RWPE2 (cell line): Measurements from ENCODE around the gene LATS1.

ENCODE experiments used
- ATAC-seq: fragments of 200-7000 bp; cut with Tn5 transposase; 3 replicates; pipeline ENCODE4 v1.9.1; 2021; ENCODE audit warnings: low read depth
- DNase-seq: peaks from one replicate; pipeline ENCODE4 v3.0.0-alpha.2; 2020; ENCODE audit warnings: low spot score
- H3K27ac ChIP-seq: fragments of 450-650 bp; 2 replicates; pipeline ENCODE4 v1.5.1; 2017; ENCODE audit warnings: mild to moderate bottlenecking; ENCODE audit not compliant: poor library complexity, severe bottlenecking
- H3K27me3 ChIP-seq: fragments of 250-450 bp; sonication (Bioruptor Pico); 2 replicates; pipeline ENCODE4 v1.5.1; 2021; ENCODE audit warnings: mild to moderate bottlenecking, moderate library complexity; ENCODE audit not compliant: insufficient read depth, poor library complexity, severe bottlenecking
- H3K36me3 ChIP-seq: fragments of 250-450 bp; sonication (Bioruptor Pico); 2 replicates; pipeline ENCODE4 v1.5.1; 2020; ENCODE audit warnings: low read depth, mild to moderate bottlenecking, moderate library complexity
- H3K4me1 ChIP-seq: fragments of 250-450 bp; sonication (Bioruptor Pico); 2 replicates; pipeline ENCODE4 v1.5.1; 2021; ENCODE audit warnings: mild to moderate bottlenecking, moderate library complexity; ENCODE audit not compliant: insufficient read depth, poor library complexity, severe bottlenecking
- H3K4me3 ChIP-seq: fragments of 250-450 bp; sonication (Bioruptor Pico); 2 replicates; pipeline ENCODE4 v1.5.1; 2021; ENCODE audit warnings: mild to moderate bottlenecking, moderate library complexity; ENCODE audit not compliant: severe bottlenecking
- H3K9me3 ChIP-seq: fragments of 250-450 bp; sonication (Bioruptor Pico); 2 replicates; pipeline ENCODE4 v1.5.1; 2021; ENCODE audit warnings: mild to moderate bottlenecking, moderate library complexity; ENCODE audit not compliant: severe bottlenecking
- TF ChIP-seq, protein P1 (sequence below): fragments of 450-650 bp; IDR thresholded peaks from one replicate; pipeline ENCODE4 v1.5.1; 2017; ENCODE audit warnings: mild to moderate bottlenecking, moderate library complexity; ENCODE audit not compliant: poor library complexity, severe bottlenecking

The LATS1 gene

GRCh38 chr6:149698175-149698574 lies 19.7 kb downstream of the LATS1 start:
- Histone ChIP-seq H3K27me3 (no peaks in the 10 kb centered on the region), H3K9me3 (no peaks in the 10 kb centered on the region), H3K4me1 (peaks cover 12% of the 10 kb centered on the region), H3K4me3 (no peak overlapping the region), H3K36me3 (peaks cover 66% of the 10 kb centered on the region), H3K27ac (no peak overlapping the region)
- ATAC-seq = no peak
- no peak for DNase-seq
- TF ChIP-seq, protein P1, sequence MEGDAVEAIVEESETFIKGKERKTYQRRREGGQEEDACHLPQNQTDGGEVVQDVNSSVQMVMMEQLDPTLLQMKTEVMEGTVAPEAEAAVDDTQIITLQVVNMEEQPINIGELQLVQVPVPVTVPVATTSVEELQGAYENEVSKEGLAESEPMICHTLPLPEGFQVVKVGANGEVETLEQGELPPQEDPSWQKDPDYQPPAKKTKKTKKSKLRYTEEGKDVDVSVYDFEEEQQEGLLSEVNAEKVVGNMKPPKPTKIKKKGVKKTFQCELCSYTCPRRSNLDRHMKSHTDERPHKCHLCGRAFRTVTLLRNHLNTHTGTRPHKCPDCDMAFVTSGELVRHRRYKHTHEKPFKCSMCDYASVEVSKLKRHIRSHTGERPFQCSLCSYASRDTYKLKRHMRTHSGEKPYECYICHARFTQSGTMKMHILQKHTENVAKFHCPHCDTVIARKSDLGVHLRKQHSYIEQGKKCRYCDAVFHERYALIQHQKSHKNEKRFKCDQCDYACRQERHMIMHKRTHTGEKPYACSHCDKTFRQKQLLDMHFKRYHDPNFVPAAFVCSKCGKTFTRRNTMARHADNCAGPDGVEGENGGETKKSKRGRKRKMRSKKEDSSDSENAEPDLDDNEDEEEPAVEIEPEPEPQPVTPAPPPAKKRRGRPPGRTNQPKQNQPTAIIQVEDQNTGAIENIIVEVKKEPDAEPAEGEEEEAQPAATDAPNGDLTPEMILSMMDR = no peak

DNA sequence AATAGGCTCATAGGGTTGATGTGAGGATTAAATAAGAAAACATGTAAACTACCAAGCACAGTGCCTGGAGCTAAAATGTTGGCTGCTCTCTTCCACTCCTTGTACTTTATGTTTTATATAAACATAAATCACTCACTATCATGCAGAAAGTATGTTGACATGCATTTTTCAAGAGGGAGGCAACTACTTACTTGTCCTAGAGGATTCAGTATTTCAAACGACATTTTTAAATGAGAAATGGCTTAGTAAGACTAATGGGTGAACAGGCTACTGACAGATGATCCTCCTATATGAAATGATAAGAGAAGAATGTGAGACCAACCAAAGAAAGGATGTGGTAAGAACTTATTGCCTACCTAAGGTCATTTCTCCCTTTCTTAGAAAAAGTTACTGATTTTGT lies 21.0 kb downstream of the LATS1 start:
- Histone ChIP-seq H3K27ac (peak overlapping the region; percentile 45), H3K4me3 (no peak overlapping the region), H3K9me3 (no peaks in the 10 kb centered on the region), H3K27me3 (no peaks in the 10 kb centered on the region), H3K4me1 (peaks cover 12% of the 10 kb centered on the region), H3K36me3 (peaks cover 76% of the 10 kb centered on the region)
- DNase-seq (no peak), ATAC-seq (peak; percentile 82)
- TF ChIP-seq, protein P1 = no peak

DNA sequence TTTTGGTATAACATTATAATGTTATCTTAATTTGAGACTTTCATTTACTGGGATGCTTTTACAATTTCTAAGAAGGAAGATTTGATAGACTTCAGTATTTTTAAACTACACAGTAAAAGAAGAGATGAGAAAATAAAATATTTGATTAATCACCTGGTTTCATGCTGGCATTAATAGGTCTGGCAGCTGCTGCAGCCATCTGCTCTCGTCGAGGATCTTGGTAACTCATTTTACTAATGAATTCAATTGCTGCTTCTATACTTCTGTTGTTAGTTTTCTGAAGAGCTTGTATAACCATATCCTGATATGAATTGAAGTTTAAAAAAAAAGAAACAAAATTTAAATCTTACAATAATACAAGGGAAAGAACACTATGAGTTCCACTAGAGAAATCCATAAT lies 23.0 kb downstream of the LATS1 start:
- H3K36me3 ChIP-seq = peaks cover 64% of the 10 kb centered on the region
- H3K9me3 ChIP-seq = no peaks in the 10 kb centered on the region
- TF ChIP-seq, protein P1 = no peak
- ATAC-seq (no peak), DNase-seq (no peak)
- H3K4me1 ChIP-seq = peaks cover 12% of the 10 kb centered on the region
- H3K27ac ChIP-seq = no peak overlapping the region
- no peaks in the 10 kb centered on the region for H3K27me3 ChIP-seq
- H3K4me3 ChIP-seq = no peak overlapping the region

- TF ChIP-seq, protein P1 = no peak
- Histone ChIP-seq H3K27ac (no peak overlapping the region), H3K36me3 (peaks cover 40% of the 10 kb centered on the region), H3K4me1 (no peaks in the 10 kb centered on the region), H3K4me3 (no peak overlapping the region), H3K9me3 (no peaks in the 10 kb centered on the region), H3K27me3 (no peaks in the 10 kb centered on the region)
- no peak for DNase-seq
- ATAC-seq = no peak
Observed at GRCh38 chr6:149691201-149691600, 26.7 kb downstream of the LATS1 start.

DNA sequence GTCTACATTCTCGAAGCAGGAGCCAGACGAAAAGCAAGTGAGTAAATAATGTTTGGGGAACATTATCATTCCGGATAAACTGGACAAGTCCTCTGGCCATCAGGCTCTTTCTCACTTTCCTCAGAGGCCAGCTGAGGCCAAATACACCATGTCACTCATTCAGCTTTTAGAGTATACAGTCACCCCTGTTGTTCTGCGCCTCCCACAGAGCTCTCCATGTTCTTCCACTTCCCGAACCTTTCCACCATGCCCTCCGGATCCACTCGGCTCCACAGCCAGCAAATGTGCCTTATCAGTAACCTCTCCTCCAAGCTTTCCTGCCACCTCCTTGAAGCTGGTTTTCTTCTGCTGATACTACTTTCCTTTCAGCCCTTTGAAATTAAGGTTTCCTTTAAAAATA lies 31.7 kb downstream of the LATS1 start:
- no peak for ATAC-seq

More for the DNA sequence above, 31.7 kb downstream of the LATS1 start:
- TF ChIP-seq, protein P1 = no peak
- Histone ChIP-seq H3K4me3 (no peak overlapping the region), H3K36me3 (peaks cover 31% of the 10 kb centered on the region), H3K4me1 (no peaks in the 10 kb centered on the region), H3K27me3 (no peaks in the 10 kb centered on the region), H3K9me3 (no peaks in the 10 kb centered on the region), H3K27ac (no peak overlapping the region)
- DNase-seq = no peak
